ENCODE measurements around the gene ANGPTL2.

- TF ChIP-seq CTCF (IDR thresholded peaks at IDR 0.05 in 4 of 5, conservative IDR thresholded peaks at IDR 0.05 in 1 of 5) (no peak), POLR2A (IDR thresholded peaks at IDR 0.05) (no peak)
Observed at GRCh38 chr9:127109212-127109711, 13.2 kb downstream of the ANGPTL2 start.

Data from gastrocnemius medialis (tissue), 4 donors.